Measurements from ENCODE around the gene LRRC4C. TPM values are rescaled to one million over a fixed set of nuclear protein-coding genes. Genes with fewer than 3 reads are reported as not detected.

The LRRC4C gene
- total RNA-seq, 1 experiment from 2014 or later = 0.72 TPM

- TF ChIP-seq AR (CRISPR knock-in tag; IDR thresholded peaks at IDR 0.05) = no peak
- no peak for TF ChIP-seq FOXP1 (CRISPR knock-in tag; IDR thresholded peaks at IDR 0.05; ENCODE audit: borderline replicate concordance)
- no peak for TF ChIP-seq MLX (CRISPR knock-in tag; IDR thresholded peaks at IDR 0.05)
- TF ChIP-seq ZNF416 (CRISPR knock-in tag; IDR thresholded peaks at IDR 0.05) = no peak
- no peak for TF ChIP-seq CDX4 (CRISPR knock-in tag; IDR thresholded peaks at IDR 0.05; ENCODE audit: borderline replicate concordance)
- TF ChIP-seq ATF6 (CRISPR knock-in tag; IDR thresholded peaks at IDR 0.05) = no peak
- TF ChIP-seq E2F4 (CRISPR knock-in tag; IDR thresholded peaks at IDR 0.05; ENCODE audit: borderline replicate concordance, low read depth) = no peak
- TF ChIP-seq ESRRA (CRISPR knock-in tag; IDR thresholded peaks at IDR 0.05; ENCODE audit: borderline replicate concordance) = no peak
- no peak for TF ChIP-seq KAT7 (CRISPR knock-in tag; IDR thresholded peaks at IDR 0.05; ENCODE audit: borderline replicate concordance)
Measured at GRCh38 chr11:40133498-40133897, 1326.0 kb downstream of the LRRC4C start (continued).

- H3K27ac Mint-ChIP-seq = no peak overlapping the region
- H3K9me3 Mint-ChIP-seq = peaks cover 28% of the 10 kb centered on the region; the same call in 1 of the 2 replicates
- ChIA-PET CTCF (no interaction called here), POLR2A (no interaction called here)
- H3K4me1 Mint-ChIP-seq = no peaks in the 10 kb centered on the region
- no peak overlapping the region for H3K4me3 Mint-ChIP-seq
- no peak for ATAC-seq
- TF ChIP-seq GRHL2 (CRISPR knock-in tag; IDR thresholded peaks at IDR 0.05; ENCODE audit: insufficient replicate concordance, severe bottlenecking) = no peak
- TF ChIP-seq PRRX2 (CRISPR knock-in tag; IDR thresholded peaks at IDR 0.05) = no peak
- TF ChIP-seq NR2C2 (CRISPR knock-in tag; IDR thresholded peaks at IDR 0.05) = no peak
- TF ChIP-seq MYBL2 (CRISPR knock-in tag; IDR thresholded peaks at IDR 0.05) = no peak
- TF ChIP-seq FOXK1 (CRISPR knock-in tag; IDR thresholded peaks at IDR 0.05) = no peak
- TF ChIP-seq PRDM15 (CRISPR knock-in tag; IDR thresholded peaks at IDR 0.05) = no peak
- H3K27me3 Mint-ChIP-seq (ENCODE audit: low read depth) = peaks cover 12% of the 10 kb centered on the region
- no peak for DNase-seq (ENCODE audit: low spot score)
- peaks cover 2% of the 10 kb centered on the region; the same call in 1 of the 2 replicates for H3K36me3 Mint-ChIP-seq
Measured at GRCh38 chr11:40132912-40133311, 1326.5 kb downstream of the LRRC4C start.
